PC-9 (cell line): Measurements from ENCODE around the gene INCA1.

Experiments used
- EZH2 ChIP-seq: fragments of 200-600 bp; sonication (generic); IDR thresholded peaks from 2 replicates; pipeline ENCODE4 v1.8.0; 2017; ENCODE audit warnings: antibody characterized with exemption, low read depth
- TF ChIP-seq, protein P1 (sequence below): fragments of 200-600 bp; sonication (generic); conservative IDR thresholded peaks from 2 replicates; pipeline ENCODE4 v1.6.1; 2017; ENCODE audit warnings: mixed run types, antibody characterized with exemption, mild to moderate bottlenecking, moderate library complexity

DNA sequence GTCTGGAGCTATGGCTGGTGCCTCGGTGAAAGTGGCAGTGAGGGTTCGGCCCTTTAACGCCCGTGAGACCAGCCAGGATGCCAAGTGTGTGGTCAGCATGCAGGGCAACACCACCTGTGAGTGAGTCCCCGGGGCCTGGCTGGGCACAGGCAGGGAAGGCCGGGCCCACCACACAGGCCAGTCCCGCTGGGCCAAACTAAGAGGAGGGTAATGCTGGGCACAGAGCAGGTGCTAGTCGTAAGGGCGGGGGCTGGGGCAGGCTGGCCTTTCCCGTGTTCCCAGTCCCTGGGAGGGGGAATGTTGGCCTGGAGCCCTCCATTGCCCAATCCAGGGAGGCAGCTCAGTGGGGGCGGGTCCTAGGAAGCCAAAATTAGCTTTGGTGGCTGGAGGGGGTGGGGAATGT is 2.9 kb upstream of the INCA1 start:
- TF ChIP-seq, protein P1, sequence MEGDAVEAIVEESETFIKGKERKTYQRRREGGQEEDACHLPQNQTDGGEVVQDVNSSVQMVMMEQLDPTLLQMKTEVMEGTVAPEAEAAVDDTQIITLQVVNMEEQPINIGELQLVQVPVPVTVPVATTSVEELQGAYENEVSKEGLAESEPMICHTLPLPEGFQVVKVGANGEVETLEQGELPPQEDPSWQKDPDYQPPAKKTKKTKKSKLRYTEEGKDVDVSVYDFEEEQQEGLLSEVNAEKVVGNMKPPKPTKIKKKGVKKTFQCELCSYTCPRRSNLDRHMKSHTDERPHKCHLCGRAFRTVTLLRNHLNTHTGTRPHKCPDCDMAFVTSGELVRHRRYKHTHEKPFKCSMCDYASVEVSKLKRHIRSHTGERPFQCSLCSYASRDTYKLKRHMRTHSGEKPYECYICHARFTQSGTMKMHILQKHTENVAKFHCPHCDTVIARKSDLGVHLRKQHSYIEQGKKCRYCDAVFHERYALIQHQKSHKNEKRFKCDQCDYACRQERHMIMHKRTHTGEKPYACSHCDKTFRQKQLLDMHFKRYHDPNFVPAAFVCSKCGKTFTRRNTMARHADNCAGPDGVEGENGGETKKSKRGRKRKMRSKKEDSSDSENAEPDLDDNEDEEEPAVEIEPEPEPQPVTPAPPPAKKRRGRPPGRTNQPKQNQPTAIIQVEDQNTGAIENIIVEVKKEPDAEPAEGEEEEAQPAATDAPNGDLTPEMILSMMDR = no peak
- no peak for TF ChIP-seq EZH2
